A673 (cell line): ENCODE data around the gene LMF2. TPM values are rescaled to one million over a fixed set of nuclear protein-coding genes. Genes with fewer than 3 reads are reported as not detected.

Experiments
- BruUV-seq: library from RNA; stranded (reverse); fragments of 400-500 nt; replicated peaks from 2 replicates; lab custom pipeline; 2021; lab: Mats Ljungman, UMichigan
- CTCF ChIA-PET: fragments of 300-600 bp; sonication (Branson Sonifier 250); formaldehyde crosslinking; loops from one replicate; lab custom pipeline; 2022; ENCODE audit warnings: antibody characterized with exemption; lab: Charles Lee
- POLR2A ChIA-PET: fragments of 300-600 bp; sonication (Branson Sonifier 250); formaldehyde crosslinking; loops from one replicate; lab custom pipeline; 2022; ENCODE audit warnings: antibody characterized with exemption; ENCODE audit not compliant: low non-redundant PET; lab: Charles Lee
- DNase-seq: peaks from one replicate; pipeline ENCODE4 v3.0.0-alpha.2; 2015; ENCODE audit warnings: low spot score
- H3K27ac ChIP-seq: fragments of 200-600 bp; sonication (generic); 2 replicates; pipeline ENCODE4 v1.5.1; 2016; ENCODE audit warnings: mixed run types, low read depth, mild to moderate bottlenecking, mixed read lengths, antibody characterized with exemption, low read length; ENCODE audit not compliant: poor library complexity, severe bottlenecking
- H3K27me3 ChIP-seq: fragments of 200-600 bp; sonication (generic); replicated peaks from 2 replicates; pipeline ENCODE4 v1.6.1; 2017; ENCODE audit warnings: mixed run types, low read depth, mild to moderate bottlenecking, mixed read lengths, antibody characterized with exemption, low read length; ENCODE audit not compliant: insufficient read depth, poor library complexity
- H3K36me3 ChIP-seq: fragments of 200-600 bp; sonication (generic); 2 replicates; pipeline ENCODE4 v1.6.1; 2016; ENCODE audit warnings: mixed run types, mild to moderate bottlenecking, mixed read lengths, antibody characterized with exemption, low read length; ENCODE audit not compliant: insufficient read depth, poor library complexity, severe bottlenecking
- H3K4me1 ChIP-seq: fragments of 200-600 bp; sonication (generic); 2 replicates; pipeline ENCODE4 v1.6.1; 2017; ENCODE audit warnings: mixed run types, mild to moderate bottlenecking, mixed read lengths, antibody characterized with exemption, low read length; ENCODE audit not compliant: insufficient read depth, poor library complexity, severe bottlenecking
- H3K4me3 ChIP-seq: fragments of 200-600 bp; sonication (generic); 2 replicates; pipeline ENCODE4 v1.5.1; 2016; ENCODE audit warnings: low read depth, mixed run types, mild to moderate bottlenecking, mixed read lengths, low read length; ENCODE audit not compliant: poor library complexity, severe bottlenecking
- H3K9me3 ChIP-seq: fragments of 200-600 bp; sonication (generic); 2 replicates; pipeline ENCODE4 v1.6.1; 2016; ENCODE audit warnings: mixed run types, low read depth, mild to moderate bottlenecking, mixed read lengths, antibody characterized with exemption, low read length; ENCODE audit not compliant: poor library complexity, severe bottlenecking
- EZH2 ChIP-seq: fragments of 200-600 bp; sonication (generic); IDR thresholded peaks from 2 replicates; pipeline ENCODE4 v1.6.1; 2017; ENCODE audit warnings: borderline replicate concordance, low read depth, mild to moderate bottlenecking, mixed read lengths, antibody characterized with exemption, low read length; ENCODE audit not compliant: poor library complexity, severe bottlenecking
- intact Hi-C: fragments of 100-400 bp; cut with micrococcal nuclease; formaldehyde crosslinking; loops from one replicate; pipeline ENCODE4 v1.10.0; 2022; ENCODE audit not compliant: unreplicated experiment
- total RNA-seq: library from RNA; stranded (reverse); gene quantifications from 2 replicates; pipeline ENCODE4 v1.2.3, GENCODE V29; 2021
- TF ChIP-seq, protein P1 (sequence below): fragments of 300-800, 200-600 bp; sonication (generic); conservative IDR thresholded peaks from 2 replicates; pipeline ENCODE4 v1.5.1; 2017; ENCODE audit warnings: low read depth, mild to moderate bottlenecking, antibody characterized with exemption, low read length, moderate library complexity, mixed read lengths

The LMF2 gene
- total RNA-seq, 1 experiment from 2014 or later, result 79.2 TPM

DNA sequence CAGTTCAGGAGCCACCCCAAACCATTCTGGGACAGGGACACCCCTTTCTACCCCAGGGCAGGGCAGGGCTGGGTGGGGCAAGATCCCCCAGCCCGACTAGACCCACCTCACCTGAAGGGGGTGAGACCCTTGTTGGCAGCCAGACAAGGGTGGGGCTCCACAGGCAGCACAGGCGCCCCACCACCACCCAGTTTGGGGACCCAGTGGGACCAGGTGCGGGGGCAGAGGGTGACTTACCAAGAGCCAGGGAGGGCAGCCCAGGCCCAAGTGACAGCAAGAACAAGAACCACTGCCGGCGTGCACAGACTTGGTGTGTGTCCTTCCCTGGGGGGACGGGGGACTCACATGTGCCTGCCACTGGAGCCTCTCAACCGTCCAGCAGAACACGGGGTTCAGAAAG is 23.9 kb downstream of the LMF2 start:
- H3K4me1 ChIP-seq, result peaks cover 7% of the 10 kb centered on the region
- H3K4me3 ChIP-seq, result no peak overlapping the region
- no peaks in the 10 kb centered on the region for H3K36me3 ChIP-seq
- H3K27me3 ChIP-seq, result peaks cover 10% of the 10 kb centered on the region
- CTCF ChIA-PET, result no interaction called here
- H3K27ac ChIP-seq, result no peak overlapping the region
- TF ChIP-seq, protein P1, sequence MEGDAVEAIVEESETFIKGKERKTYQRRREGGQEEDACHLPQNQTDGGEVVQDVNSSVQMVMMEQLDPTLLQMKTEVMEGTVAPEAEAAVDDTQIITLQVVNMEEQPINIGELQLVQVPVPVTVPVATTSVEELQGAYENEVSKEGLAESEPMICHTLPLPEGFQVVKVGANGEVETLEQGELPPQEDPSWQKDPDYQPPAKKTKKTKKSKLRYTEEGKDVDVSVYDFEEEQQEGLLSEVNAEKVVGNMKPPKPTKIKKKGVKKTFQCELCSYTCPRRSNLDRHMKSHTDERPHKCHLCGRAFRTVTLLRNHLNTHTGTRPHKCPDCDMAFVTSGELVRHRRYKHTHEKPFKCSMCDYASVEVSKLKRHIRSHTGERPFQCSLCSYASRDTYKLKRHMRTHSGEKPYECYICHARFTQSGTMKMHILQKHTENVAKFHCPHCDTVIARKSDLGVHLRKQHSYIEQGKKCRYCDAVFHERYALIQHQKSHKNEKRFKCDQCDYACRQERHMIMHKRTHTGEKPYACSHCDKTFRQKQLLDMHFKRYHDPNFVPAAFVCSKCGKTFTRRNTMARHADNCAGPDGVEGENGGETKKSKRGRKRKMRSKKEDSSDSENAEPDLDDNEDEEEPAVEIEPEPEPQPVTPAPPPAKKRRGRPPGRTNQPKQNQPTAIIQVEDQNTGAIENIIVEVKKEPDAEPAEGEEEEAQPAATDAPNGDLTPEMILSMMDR, result no peak
- TF ChIP-seq EZH2, result no peak
- DNase-seq, result no peak
- no TSS peak for BruUV-seq
- H3K9me3 ChIP-seq, result no peaks in the 10 kb centered on the region
- POLR2A ChIA-PET, result no interaction called here
- intact Hi-C loops, result no loop called here

DNA sequence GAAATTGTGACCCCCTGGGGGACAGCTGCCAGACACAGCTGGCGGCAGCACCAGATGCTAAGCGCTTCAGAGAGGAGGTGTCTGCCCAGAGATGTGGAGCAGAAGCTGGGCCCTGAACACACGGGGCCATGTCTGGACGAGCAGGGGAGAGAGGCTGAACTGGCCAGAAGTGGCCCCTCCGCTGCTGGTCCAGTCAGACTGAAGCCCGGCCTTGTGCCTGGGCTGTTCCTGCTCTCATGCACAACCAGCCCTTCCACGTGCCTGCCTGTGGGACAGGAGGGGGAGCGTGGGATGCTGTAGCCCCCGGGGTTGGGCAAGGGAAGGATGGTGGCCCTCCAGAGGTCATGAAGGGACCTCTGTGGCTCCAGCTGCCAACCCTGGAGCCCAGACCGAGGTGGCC is 24.4 kb downstream of the LMF2 start:
- Histone ChIP-seq H3K4me3 (peak overlapping the region; percentile 82), H3K27ac (no peak overlapping the region), H3K36me3 (no peaks in the 10 kb centered on the region), H3K9me3 (no peaks in the 10 kb centered on the region), H3K4me1 (peaks cover 7% of the 10 kb centered on the region), H3K27me3 (peaks cover 10% of the 10 kb centered on the region)
- BruUV-seq, result no TSS peak
- POLR2A ChIA-PET, result no interaction called here
- intact Hi-C loops, result no loop called here
- TF ChIP-seq EZH2, result no peak
- TF ChIP-seq, protein P1, result no peak
- no peak for DNase-seq
- CTCF ChIA-PET, result no interaction called here

DNA sequence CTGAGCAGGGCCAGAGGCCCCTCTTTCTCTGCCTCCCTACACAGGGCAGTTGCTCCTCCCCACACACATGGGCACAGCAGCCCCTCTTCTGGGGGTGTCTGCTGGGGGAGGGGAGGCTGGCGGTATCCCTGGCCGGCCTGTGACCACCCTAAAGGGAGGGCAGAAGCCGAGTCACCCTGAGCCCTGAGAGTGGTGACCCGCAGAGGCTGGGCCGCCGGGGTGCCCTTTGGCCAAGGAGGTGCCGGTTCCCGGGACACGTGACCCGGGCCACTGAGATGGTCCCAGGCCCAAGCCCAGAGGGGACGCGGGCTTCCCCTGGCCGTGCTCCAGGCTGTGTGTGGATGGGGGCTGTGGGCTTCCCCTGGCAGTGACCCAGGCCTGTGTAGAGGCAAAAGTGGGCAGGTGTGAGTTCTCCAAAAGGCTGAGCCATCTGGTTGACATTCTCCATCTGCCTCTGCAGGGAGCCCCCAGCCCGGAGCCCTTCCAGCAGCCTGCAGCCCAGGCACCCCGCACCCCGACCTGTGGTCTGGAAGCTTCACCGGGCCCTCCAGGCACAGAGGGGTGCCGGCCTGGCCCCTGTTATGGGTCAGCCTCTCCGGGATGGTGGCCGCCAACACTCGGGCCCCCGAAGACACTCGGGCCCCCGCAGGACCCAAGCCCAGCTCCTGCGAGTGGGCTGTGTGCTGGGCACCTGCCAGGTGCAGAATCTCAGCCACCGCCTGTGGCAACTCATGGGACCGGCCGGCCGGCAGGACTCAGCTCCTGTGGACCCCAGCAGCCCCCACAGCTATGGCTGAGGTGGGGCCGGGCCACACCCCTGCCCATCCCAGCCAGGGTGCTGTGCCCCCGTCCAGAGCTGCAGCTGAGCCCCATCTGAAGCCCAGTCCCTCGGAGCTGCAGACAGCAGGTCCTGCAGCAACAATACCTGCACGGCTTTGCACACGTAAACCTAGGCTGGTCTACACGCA is 25.1 kb downstream of the LMF2 start:
- intact Hi-C loops, result no loop called here
- Histone ChIP-seq H3K9me3 (no peaks in the 10 kb centered on the region), H3K27me3 (peaks cover 10% of the 10 kb centered on the region), H3K4me3 (peak overlapping the region; percentile 82), H3K4me1 (peaks cover 7% of the 10 kb centered on the region), H3K27ac (peak overlapping the region; percentile 77), H3K36me3 (no peaks in the 10 kb centered on the region)
- BruUV-seq, result no TSS peak
- DNase-seq, result no peak
- ChIA-PET POLR2A (no interaction called here), CTCF (no interaction called here)
- TF ChIP-seq EZH2, result no peak
- TF ChIP-seq, protein P1, result no peak
